Common myeloid progenitor, CD34-positive (primary cell): ENCODE data around the gene MACO1.
"Not testable (repeated sequence)": the region's sequence is repeated elsewhere in the genome, so short reads cannot be mapped to it uniquely, and the experiment has no call there.

Source experiments
- CTCF ChIA-PET: fragments of 350-600 bp; sonication (Branson Sonifier 250); formaldehyde crosslinking; loops from one replicate; lab custom pipeline; 2021; ENCODE audit warnings: antibody characterized with exemption; lab: Charles Lee
- POLR2A ChIA-PET: fragments of 350-600 bp; sonication (Branson Sonifier 250); formaldehyde crosslinking; loops from one replicate; lab custom pipeline; 2021; ENCODE audit warnings: antibody characterized with exemption; lab: Charles Lee
- DNase-seq, 3 donors: peaks; one replicate each; pipeline versions ENCODE4 v3.0.0 to v3.0.0-alpha.2; 2013
- H3K27ac ChIP-seq, 2 experiments: 1 replicate in 1 of 2; 2 replicates in 1 of 2; pipeline ENCODE4 v1.7.0; 2013; ENCODE audit warnings: inconsistent platforms in 2 of 2, low read length in 2 of 2, mild to moderate bottlenecking in 2 of 2, low read depth in 1 of 2, moderate library complexity in 1 of 2; ENCODE audit not compliant: severe bottlenecking in 2 of 2, insufficient read depth in 1 of 2, poor library complexity in 1 of 2
- H3K27me3 ChIP-seq, 5 experiments: replicated peaks in 2 of 5; 1 replicate in 3 of 5; 2 replicates in 2 of 5; pipeline versions ENCODE4 v1.6.1 to v1.7.0; 2013; ENCODE audit warnings: low read length in 4 of 5, mild to moderate bottlenecking in 2 of 5, moderate library complexity in 2 of 5, inconsistent platforms in 1 of 5; ENCODE audit not compliant: insufficient read depth in 5 of 5, control insufficient read depth in 4 of 5
- H3K36me3 ChIP-seq, 4 experiments: 1 replicate in 2 of 4; 2 replicates in 2 of 4; pipeline versions ENCODE4 v1.6.1 to v1.7.0; 2013; ENCODE audit warnings: low read length in 3 of 4, control low read depth in 1 of 4, mild to moderate bottlenecking in 1 of 4; ENCODE audit not compliant: control insufficient read depth in 4 of 4, insufficient read depth in 4 of 4
- H3K4me1 ChIP-seq, 4 experiments: 1 replicate in 3 of 4; 2 replicates in 1 of 4; pipeline versions ENCODE4 v1.6.1 to v1.7.1; 2013; ENCODE audit warnings: low read length in 3 of 4, mild to moderate bottlenecking in 3 of 4, control low read depth in 1 of 4, inconsistent platforms in 1 of 4, moderate library complexity in 1 of 4; ENCODE audit not compliant: control insufficient read depth in 4 of 4, insufficient read depth in 4 of 4; ENCODE audit errors: control extremely low read depth in 1 of 4
- H3K4me3 ChIP-seq, 7 experiments: 1 replicate in 4 of 7; 2 replicates in 3 of 7; pipeline versions ENCODE4 v1.5.1 to v1.7.0; 2013; ENCODE audit warnings: mild to moderate bottlenecking in 7 of 7, low read length in 6 of 7, moderate library complexity in 6 of 7, inconsistent platforms in 2 of 7, low read depth in 2 of 7, control low read depth in 1 of 7; ENCODE audit not compliant: insufficient read depth in 4 of 7, control insufficient read depth in 1 of 7; ENCODE audit errors: extremely low read depth in 1 of 7
- H3K9me3 ChIP-seq, 5 experiments: 1 replicate in 4 of 5; 2 replicates in 1 of 5; pipeline versions ENCODE4 v1.6.1 to v1.7.1; 2013; ENCODE audit warnings: low read length in 4 of 5, mild to moderate bottlenecking in 2 of 5, inconsistent platforms in 1 of 5, low read depth in 1 of 5, moderate library complexity in 1 of 5; ENCODE audit not compliant: control insufficient read depth in 4 of 5, insufficient read depth in 2 of 5; ENCODE audit errors: control extremely low read depth in 1 of 5
- WGBS: methylation state at CpG from one replicate; pipeline ENCODE4 v1.1.5; 2013; ENCODE audit not compliant: insufficient coverage; 5-methylcytosine and 5-hydroxymethylcytosine counted together

The MACO1 gene

DNA sequence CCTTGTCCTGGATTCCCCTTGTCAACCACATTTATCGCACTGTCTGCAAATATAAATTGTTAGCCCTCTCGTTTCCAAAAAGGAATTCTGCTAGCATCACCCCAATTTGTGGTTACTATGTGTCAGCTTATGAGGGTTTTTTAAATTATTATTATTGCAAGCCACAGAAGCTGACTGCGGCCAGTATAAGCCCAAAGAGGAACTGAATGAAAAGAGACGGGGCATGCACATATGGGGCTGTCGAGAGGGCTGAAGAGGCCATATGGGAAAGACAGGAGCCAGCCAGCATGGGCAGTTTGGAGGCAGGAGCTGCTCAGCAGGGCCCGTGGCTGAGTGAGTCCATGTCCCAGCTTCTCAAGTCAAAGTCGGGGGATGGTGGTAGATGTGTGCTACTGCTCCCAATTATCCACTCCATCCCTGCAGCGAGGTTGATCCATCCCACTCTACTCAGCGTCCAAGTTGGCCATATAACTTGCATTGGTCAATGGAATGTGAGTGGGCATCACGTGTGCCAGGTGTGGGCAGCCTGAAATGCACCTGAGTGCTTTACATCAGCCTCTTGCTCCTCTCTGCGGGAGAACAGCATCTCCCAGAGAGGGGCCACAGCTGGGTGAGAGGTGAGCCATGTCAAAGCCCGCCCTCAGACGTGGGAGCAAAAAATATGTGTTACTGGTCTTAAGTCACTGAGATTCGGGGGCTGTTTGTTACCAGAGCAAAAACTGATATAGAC, 75.1 kb downstream of the MACO1 start:
- H3K36me3 ChIP-seq = peaks cover 0 to 15% (median 4%) of the 10 kb centered on the region in 4 experiments
- H3K4me3 ChIP-seq = no peak overlapping the region
- ChIA-PET POLR2A (no interaction called here), CTCF (interaction anchor here (1.1 to 7.2 kb wide), 8 partner anchors 9 to 305 kb away, joined by 3 to 69 read pairs (median 8); no protein-coding TSS in a partner anchor)
- DNase-seq = peak in 2 of 3 donors; percentile 72 to 75
- H3K9me3 ChIP-seq = no peaks in the 10 kb centered on the region
- WGBS = 63% methylated on average over 11 of the region's 14 CpGs
- H3K27me3 ChIP-seq = no peaks in the 10 kb centered on the region
- no peak overlapping the region for H3K27ac ChIP-seq
- H3K4me1 ChIP-seq = peaks cover 2 to 17% (median 12%) of the 10 kb centered on the region in 4 experiments

DNA sequence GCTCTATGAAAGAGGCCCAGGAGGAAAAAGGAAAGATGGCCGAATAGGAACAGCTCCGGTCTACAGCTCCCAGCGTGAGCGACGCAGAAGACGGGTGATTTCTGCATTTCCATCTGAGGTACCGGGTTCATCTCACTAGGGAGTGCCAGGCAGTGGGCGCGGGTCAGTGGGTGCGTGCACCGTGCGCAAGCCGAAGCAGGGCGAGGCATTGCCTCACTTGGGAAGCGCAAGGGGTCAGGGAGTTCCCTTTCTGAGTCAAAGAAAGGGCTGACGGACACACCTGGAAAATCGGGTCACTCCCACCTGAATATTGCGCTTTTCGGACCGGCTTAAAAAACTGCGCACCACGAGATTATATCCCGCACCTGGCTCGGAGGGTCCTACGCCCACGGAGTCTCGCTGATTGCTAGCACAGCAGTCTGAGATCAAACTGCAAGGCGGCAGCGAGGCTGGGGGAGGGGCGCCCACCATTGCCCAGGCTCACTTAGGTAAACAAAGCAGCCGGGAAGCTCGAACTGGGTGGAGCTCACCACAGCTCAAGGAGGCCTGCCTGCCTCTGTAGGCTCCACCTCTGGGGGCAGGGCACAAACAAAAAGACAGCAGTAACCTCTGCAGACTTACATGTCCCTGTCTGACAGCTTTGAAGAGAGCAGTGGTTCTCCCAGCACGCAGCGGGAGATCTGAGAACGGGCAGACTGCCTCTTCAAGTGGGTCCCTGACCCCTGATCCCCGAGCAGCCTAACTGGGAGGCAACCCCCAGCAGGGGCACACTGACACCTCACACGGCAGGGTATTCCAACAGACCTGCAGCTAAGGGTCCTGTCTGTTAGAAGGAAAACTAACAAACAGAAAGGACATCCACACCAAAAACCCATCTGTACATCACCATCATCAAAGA, 76.1 kb downstream of the MACO1 start:
- 82% methylated on average over 20 of the region's 37 CpGs for WGBS
- H3K27me3 ChIP-seq, H3K4me3 ChIP-seq, H3K27ac ChIP-seq, DNase-seq, H3K36me3 ChIP-seq, H3K9me3 ChIP-seq, POLR2A ChIA-PET: not testable (repeated sequence)
- CTCF ChIA-PET = interaction anchor here (1.5 to 7.2 kb wide), 3 partner anchors 10 to 304 kb away, joined by 3 to 69 read pairs (median 20); no protein-coding TSS in a partner anchor
- peaks cover 2 to 17% (median 12%) of the 10 kb centered on the region in 4 experiments for H3K4me1 ChIP-seq

DNA sequence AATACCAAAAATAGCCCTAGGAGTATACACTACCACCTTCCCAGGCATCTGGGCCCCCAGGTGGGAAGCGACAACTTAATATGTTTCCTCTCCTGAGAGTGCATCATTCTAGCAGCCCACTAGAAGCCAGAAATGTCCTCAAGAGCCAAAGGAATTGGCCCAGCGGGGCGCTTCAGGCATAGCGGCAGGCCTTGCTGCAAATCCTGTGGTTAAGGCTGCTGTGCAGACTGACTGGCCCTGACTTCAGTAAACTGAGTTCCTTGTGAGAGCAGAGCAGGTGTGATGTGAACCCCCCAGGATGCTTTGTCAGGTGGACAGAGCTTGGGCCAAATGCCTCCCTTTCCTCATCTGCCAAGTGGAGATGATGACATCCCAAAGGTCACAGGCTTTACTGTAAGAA, 83.0 kb downstream of the MACO1 start:
- H3K27me3 ChIP-seq = no peaks in the 10 kb centered on the region
- no peaks in the 10 kb centered on the region for H3K4me1 ChIP-seq
- no peak overlapping the region for H3K27ac ChIP-seq
- no peaks in the 10 kb centered on the region for H3K36me3 ChIP-seq
- DNase-seq = no peak
- CTCF ChIA-PET = interaction anchor here (0.9 to 1.4 kb wide), 3 partner anchors 10 to 289 kb away, joined by 3 to 4 read pairs (median 4); no protein-coding TSS in a partner anchor
- POLR2A ChIA-PET = no interaction called here
- peaks cover 0 to 3% (median 0%) of the 10 kb centered on the region in 5 experiments for H3K9me3 ChIP-seq
- H3K4me3 ChIP-seq = no peak overlapping the region
- WGBS = 75% methylated on average over 4 of the region's 4 CpGs

DNA sequence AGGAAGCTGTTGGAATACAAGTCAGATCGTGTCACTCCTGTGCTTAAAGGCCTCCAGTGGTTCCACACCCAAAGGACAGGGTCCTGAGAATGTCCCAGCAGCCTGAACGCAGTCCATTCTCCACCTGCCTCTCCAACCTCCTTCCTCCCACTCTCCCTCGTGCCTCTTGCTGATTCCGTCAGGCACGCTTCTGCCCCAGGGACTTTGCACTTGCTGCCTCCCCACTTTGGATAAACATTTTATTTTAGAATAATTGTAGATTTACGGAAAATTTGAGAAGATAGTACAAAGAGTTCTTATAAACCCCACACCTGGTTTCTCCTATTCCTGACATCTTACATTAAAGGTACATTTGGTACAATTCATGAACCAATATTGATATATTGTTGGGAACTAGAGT, 84.3 kb downstream of the MACO1 start:
- Histone ChIP-seq H3K27ac (no peak overlapping the region), H3K27me3 (no peaks in the 10 kb centered on the region), H3K9me3 (peaks cover 0 to 3% (median 0%) of the 10 kb centered on the region in 5 experiments), H3K36me3 (no peaks in the 10 kb centered on the region), H3K4me1 (no peaks in the 10 kb centered on the region), H3K4me3 (no peak overlapping the region)
- ChIA-PET CTCF (interaction anchor here (0.8 to 4.8 kb wide), 2 partner anchors 11 to 27 kb away, joined by 3 to 47 read pairs; no protein-coding TSS in a partner anchor), POLR2A (no interaction called here)
- no peak for DNase-seq
- 88% methylated on average over 1 of the region's 6 CpGs for WGBS

DNA sequence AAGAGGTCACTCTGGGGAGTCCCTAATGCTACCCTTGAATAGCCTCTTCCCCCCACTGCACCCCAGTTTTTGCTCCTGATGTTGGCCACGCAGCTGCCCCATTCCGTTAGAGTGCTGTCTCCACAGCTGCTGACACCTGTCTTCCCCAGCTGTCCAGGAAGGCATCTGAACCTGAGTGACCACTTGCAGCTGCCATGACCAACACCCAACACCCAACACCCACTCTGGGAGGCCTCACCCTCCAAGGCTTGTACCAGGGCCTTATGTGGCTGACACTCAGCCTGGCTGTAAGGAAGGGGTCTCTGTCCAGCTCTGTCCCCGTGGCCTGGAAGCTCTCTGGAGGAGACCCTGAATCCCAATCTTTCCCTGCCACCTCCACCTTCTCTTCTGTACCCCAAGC, 86.0 kb downstream of the MACO1 start:
- ChIA-PET CTCF (interaction anchor here (0.6 to 4.8 kb wide), 4 partner anchors 13 to 293 kb away, joined by 3 to 47 read pairs (median 3); no protein-coding TSS in a partner anchor), POLR2A (no interaction called here)
- peaks cover 0 to 3% (median 0%) of the 10 kb centered on the region in 5 experiments for H3K9me3 ChIP-seq
- no peaks in the 10 kb centered on the region for H3K36me3 ChIP-seq
- 100% methylated on average over 3 of the region's 3 CpGs for WGBS
- H3K4me1 ChIP-seq = no peaks in the 10 kb centered on the region
- no peak overlapping the region for H3K4me3 ChIP-seq
- H3K27ac ChIP-seq = no peak overlapping the region
- no peaks in the 10 kb centered on the region for H3K27me3 ChIP-seq
- DNase-seq = no peak

DNA sequence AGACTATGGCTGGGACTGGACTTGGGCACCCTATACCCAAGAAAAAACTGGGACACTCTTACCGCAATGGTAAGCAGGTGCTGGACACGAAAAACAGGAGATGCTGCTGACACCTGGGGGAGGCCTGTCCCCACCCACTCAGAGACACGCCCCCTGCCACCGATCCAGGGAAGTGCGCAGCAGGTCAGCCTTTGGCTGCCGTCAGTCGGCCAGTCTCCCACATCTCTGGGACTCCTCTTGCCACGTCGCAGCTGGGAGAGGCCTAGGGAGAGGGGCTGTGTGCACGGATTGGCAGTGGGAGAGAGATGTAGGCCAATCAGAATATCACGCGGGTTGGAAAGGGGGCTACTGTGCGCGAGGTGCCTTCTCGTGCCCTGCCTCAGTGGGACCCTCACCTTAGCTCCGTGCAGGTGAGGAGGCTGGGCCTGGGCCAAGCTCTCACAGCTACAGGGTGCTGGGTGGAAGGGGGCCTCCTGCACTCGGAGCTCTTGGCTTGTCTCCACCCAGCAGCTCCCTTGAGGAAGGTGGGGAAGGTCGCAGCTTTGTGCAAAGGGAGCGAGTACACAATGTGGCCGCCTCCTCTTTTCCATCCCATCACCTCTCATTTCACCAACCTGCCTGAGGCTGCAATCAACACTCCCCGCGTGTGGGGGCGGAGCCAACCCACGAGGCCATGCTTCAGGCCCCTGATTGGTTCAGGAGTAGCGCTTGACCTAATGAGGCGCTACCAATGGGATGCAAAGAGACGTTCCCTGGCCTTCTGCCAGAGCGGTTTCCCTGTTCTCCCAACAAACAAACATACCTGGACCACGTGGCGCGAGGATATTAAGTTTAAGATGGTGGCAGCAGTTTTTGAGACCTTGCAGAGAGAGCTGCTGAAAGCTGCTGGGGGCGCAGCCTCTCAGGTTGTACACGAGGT, 87.0 kb downstream of the MACO1 start:
- no peak for DNase-seq
- Histone ChIP-seq H3K4me3 (no peak overlapping the region), H3K9me3 (peaks cover 0 to under 1% (median 0%) of the 10 kb centered on the region in 5 experiments), H3K27me3 (no peaks in the 10 kb centered on the region), H3K4me1 (no peaks in the 10 kb centered on the region), H3K27ac (no peak overlapping the region), H3K36me3 (no peaks in the 10 kb centered on the region)
- 92% methylated on average over 28 of the region's 33 CpGs for whole genome bisulfite sequencing
- CTCF ChIA-PET = interaction anchor here (0.6 to 4.8 kb wide), 5 partner anchors 14 to 292 kb away, joined by 3 to 47 read pairs (median 5); no protein-coding TSS in a partner anchor
- POLR2A ChIA-PET = no interaction called here
